NK-92 treated with Interleukin-12 subunit alpha and Interleukin-12 subunit beta, amount 100 ng/mL, for 24 hours (cell line): ENCODE results near the gene CMIP.

Source experiments
- DNase-seq: peaks from one replicate; lab custom pipeline; 2025; lab: John Stamatoyannopoulos, UW

The CMIP gene

GRCh38 chr16:81462683-81463082, 18.1 kb downstream of the CMIP start:
- DNase-seq: no peak

- no peak for DNase-seq
Observed at GRCh38 chr16:81463296-81463890, 18.8 kb downstream of the CMIP start.

- no peak for DNase-seq
Observed at GRCh38 chr16:81464279-81464678, 19.7 kb downstream of the CMIP start.

- no peak for DNase-seq
Observed at GRCh38 chr16:81465375-81465943, 20.9 kb downstream of the CMIP start.

GRCh38 chr16:81466356-81466980, 21.9 kb downstream of the CMIP start:
- no peak for DNase-seq

GRCh38 chr16:81467072-81467471, 22.5 kb downstream of the CMIP start:
- DNase-seq: no peak

GRCh38 chr16:81467815-81468214, 23.2 kb downstream of the CMIP start:
- no peak for DNase-seq

GRCh38 chr16:81468269-81468902, 23.8 kb downstream of the CMIP start:
- DNase-seq: no peak

- no peak for DNase-seq
Observed at GRCh38 chr16:81469183-81469677, 24.6 kb downstream of the CMIP start.

- DNase-seq: peak; percentile 31
Observed at GRCh38 chr16:81469710-81470535, 25.3 kb downstream of the CMIP start.

- no peak for DNase-seq
Observed at GRCh38 chr16:81470796-81471636, 26.4 kb downstream of the CMIP start.

GRCh38 chr16:81471882-81472281, 27.3 kb downstream of the CMIP start:
- DNase-seq: no peak

- DNase-seq: no peak
Observed at GRCh38 chr16:81472391-81472790, 27.8 kb downstream of the CMIP start.

GRCh38 chr16:81473066-81473488, 28.5 kb downstream of the CMIP start:
- DNase-seq: no peak

GRCh38 chr16:81473558-81473957, 28.9 kb downstream of the CMIP start:
- no peak for DNase-seq

- no peak for DNase-seq
Observed at GRCh38 chr16:81473969-81474959, 29.7 kb downstream of the CMIP start.

- no peak for DNase-seq
Observed at GRCh38 chr16:81477697-81478693, 33.4 kb downstream of the CMIP start.

GRCh38 chr16:81478876-81479511, 34.4 kb downstream of the CMIP start:
- no peak for DNase-seq
